ENCODE results near the gene IQGAP1. TPM values are rescaled to one million over a fixed set of nuclear protein-coding genes. Genes with fewer than 3 reads are reported as not detected.

IQGAP1 gene
- total and polyA plus RNA-seq, 2 of the 13 experiments (the other 11 are each of a cell fraction or from before 2014, with no cell fraction given): 29.5 to 37.9 TPM

GRCh38 chr15:90349821-90350220 is 38.2 kb upstream of the IQGAP1 start (continued):
- TF ChIP-seq ATF6 (CRISPR knock-in tag; conservative IDR thresholded peaks at IDR 0.05) (no peak), ZSCAN12 (CRISPR knock-in tag; IDR thresholded peaks at IDR 0.05) (no peak), ZNF704 (CRISPR knock-in tag; IDR thresholded peaks at IDR 0.05; ENCODE audit: borderline replicate concordance) (no peak), ZNF780A (CRISPR knock-in tag; IDR thresholded peaks at IDR 0.05) (no peak), ZNF567 (CRISPR knock-in tag; IDR thresholded peaks at IDR 0.05; ENCODE audit: borderline replicate concordance) (no peak), MYPOP (CRISPR knock-in tag; IDR thresholded peaks at IDR 0.05) (no peak)

- peak overlapping the region; percentile 73 for H3K4me2 ChIP-seq (ENCODE audit: low read depth, low read length)
- H3K79me2 ChIP-seq (ENCODE audit: insufficient read depth, low read length): no peaks in the 10 kb centered on the region
- peak overlapping the region; percentile 37 for H2AFZ ChIP-seq (ENCODE audit: low read length)
- no peaks in the 10 kb centered on the region for H3K36me3 ChIP-seq (replicated peaks in 1 of 2; ENCODE audit: control insufficient read depth in 1 of 2, insufficient read depth in 2 of 2, low read length in 2 of 2)
- BruUV-seq (replicated peaks): no TSS peak
- H3K9ac ChIP-seq (ENCODE audit: insufficient read depth, low read depth, low read length): no peak overlapping the region
- H3K4me3 ChIP-seq (replicated peaks in 1 of 3; ENCODE audit: insufficient read depth in 1 of 3, low read depth in 2 of 3, low read length in 3 of 3): peak overlapping the region; percentile 20 to 83 (median 58)
- ATAC-seq: peak; percentile 57
- no peaks in the 10 kb centered on the region for H3K9me3 ChIP-seq (ENCODE audit: low read length)
- 60% methylated on average over 20 of the region's 25 CpGs for WGBS (ENCODE audit: low lambda C conversion rate)
- POLR2A ChIA-PET: interaction anchor here (0.6 to 1.6 kb wide), 2 partner anchors 17 to 36 kb away, joined by 3 to 7 read pairs; partner anchors contain the start of gene IQGAP1
- FAIRE-seq: no peak
- intact Hi-C loops (cut with micrococcal nuclease; ENCODE audit: unreplicated experiment): no loop called here
- H3K27ac ChIP-seq (ENCODE audit: extremely low read length, insufficient read depth, low read length): no peak overlapping the region
- CTCF ChIA-PET (ENCODE audit: low intra/inter-chr PET ratio, low total read pairs): no interaction called here
- H4K20me1 ChIP-seq (ENCODE audit: insufficient read depth, low read length): no peaks in the 10 kb centered on the region
- 0 out of 2 replicates have a peak, but pooled peaks cover 6% of the 10 kb centered on the region for H3K4me1 ChIP-seq (ENCODE audit: insufficient read depth, low read length)
- peaks cover 1 to 14% of the 10 kb centered on the region in 2 experiments; a peak in 2 of 5 replicates for H3K27me3 ChIP-seq (ENCODE audit: control insufficient read depth in 1 of 2, insufficient read depth in 2 of 2, low read length in 2 of 2)
- in situ Hi-C loops (cut with HindIII; ENCODE audit: extremely low pct_ligation_motif_present, low pct_unique_long_range_greater_than_20kb): no loop called here
- no peak for DNase-seq (ENCODE audit: low spot score)
- TF ChIP-seq ATM (IDR thresholded peaks at IDR 0.05; ENCODE audit: borderline replicate concordance) (no peak), ZBTB3 (CRISPR knock-in tag; IDR thresholded peaks at IDR 0.05; ENCODE audit: borderline replicate concordance, low read depth) (0 out of 2 replicates have a peak, but pooled peaks have one; percentile 50), ZNF331 (CRISPR knock-in tag; IDR thresholded peaks at IDR 0.05) (0 out of 2 replicates have a peak, but pooled peaks have one; percentile 0), ZNF709 (CRISPR knock-in tag; IDR thresholded peaks at IDR 0.05) (no peak), SPEN (CRISPR knock-in tag; IDR thresholded peaks at IDR 0.05; ENCODE audit: low read depth) (no peak), ZBTB33 (CRISPR knock-in tag; IDR thresholded peaks at IDR 0.05) (peak; percentile 80), HOXA7 (CRISPR knock-in tag; IDR thresholded peaks at IDR 0.05) (no peak), PLSCR1 (CRISPR knock-in tag; IDR thresholded peaks at IDR 0.05; ENCODE audit: borderline replicate concordance) (no peak)
Measured at GRCh38 chr15:90351479-90352106, 36.4 kb upstream of the IQGAP1 start.

All from HepG2 (cell line).